HEK293 (cell line): ENCODE data around the gene IFT172.

Experiments
- CTCF ChIA-PET: fragments of 350-600 bp; formaldehyde crosslinking; extraction: SDS; loops from one replicate; lab custom pipeline; 2021; ENCODE audit warnings: antibody characterized with exemption; lab: Yijun Ruan, JAX
- POLR2A ChIA-PET: fragments of 300-600 bp; formaldehyde crosslinking; extraction: SDS; loops from one replicate; lab custom pipeline; 2020; ENCODE audit warnings: antibody characterized with exemption, inconsistent platforms; lab: Yijun Ruan, JAX
- H3K27ac ChIP-seq: fragments of 200-500 bp; sonication (Bioruptor generic); 2 replicates; pipeline ENCODE4 v1.5.1; 2014; ENCODE audit warnings: low read depth, low read length, control low read depth, inconsistent platforms; ENCODE audit errors: extremely low read depth
- H3K36me3 ChIP-seq, 2 experiments: fragments of 200-500 bp in 1 of 2; sonication (Bioruptor generic) in 1 of 2; 1 replicate in 1 of 2; 2 replicates in 1 of 2; pipeline ENCODE4 v1.5.1; 2014 to 2017; ENCODE audit warnings: inconsistent platforms in 2 of 2, low read length in 2 of 2; ENCODE audit not compliant: control insufficient read depth in 2 of 2, insufficient read depth in 1 of 2
- H3K4me1 ChIP-seq: fragments of 200-500 bp; sonication (Bioruptor generic); 2 replicates; pipeline ENCODE4 v1.5.1; 2014; ENCODE audit warnings: mild to moderate bottlenecking, low read length, inconsistent platforms; ENCODE audit not compliant: control insufficient read depth, insufficient read depth
- H3K4me3 ChIP-seq: 2 replicates; pipeline ENCODE4 v1.5.1; 2011; ENCODE audit warnings: low read depth, mild to moderate bottlenecking, control low read depth, low read length, moderate library complexity
- H3K9me3 ChIP-seq: fragments of 200-500 bp; sonication (Bioruptor generic); 2 replicates; pipeline ENCODE4 v1.5.1; 2014; ENCODE audit warnings: low read depth, low read length, inconsistent platforms; ENCODE audit not compliant: control insufficient read depth, insufficient read depth
- AEBP2 ChIP-seq: fragments of 450-650 bp; formaldehyde crosslinking; IDR thresholded peaks from 2 replicates; pipeline ENCODE4 v1.5.1; 2016; ENCODE audit warnings: missing biosample characterization, missing genetic modification characterization, borderline replicate concordance
- GLI2 ChIP-seq: fragments of 450-650 bp; formaldehyde crosslinking; IDR thresholded peaks from 2 replicates; pipeline ENCODE4; 2017; ENCODE audit warnings: missing biosample characterization, missing genetic modification characterization, low read depth, borderline replicate concordance
- IKZF3 ChIP-seq: fragments of 450-650 bp; IDR thresholded peaks from 2 replicates; pipeline ENCODE4 v1.5.0; 2018; ENCODE audit warnings: missing biosample characterization, mild to moderate bottlenecking, missing genetic modification characterization, moderate library complexity
- RBAK ChIP-seq: fragments of 450-650 bp; formaldehyde crosslinking; IDR thresholded peaks from 2 replicates; pipeline ENCODE4 v1.5.1; 2016; ENCODE audit warnings: missing biosample characterization, missing genetic modification characterization
- REPIN1 ChIP-seq: fragments of 450-650 bp; formaldehyde crosslinking; IDR thresholded peaks from 2 replicates; pipeline ENCODE4 v1.5.1; 2017; ENCODE audit warnings: missing biosample characterization, missing genetic modification characterization, low read depth
- ZBTB1 ChIP-seq: fragments of 450-650 bp; formaldehyde crosslinking; IDR thresholded peaks from 2 replicates; pipeline ENCODE4 v1.5.1; 2016; ENCODE audit warnings: missing biosample characterization, missing genetic modification characterization
- ZBTB48 ChIP-seq: fragments of 450-650 bp; formaldehyde crosslinking; IDR thresholded peaks from 2 replicates; pipeline ENCODE4 v1.5.1; 2016; ENCODE audit warnings: missing biosample characterization, missing genetic modification characterization
- ZBTB7A ChIP-seq: fragments of 450-650 bp; formaldehyde crosslinking; IDR thresholded peaks from 2 replicates; pipeline ENCODE4 v1.5.1; 2016; ENCODE audit warnings: low read depth, missing biosample characterization, missing genetic modification characterization
- ZFP37 ChIP-seq: fragments of 450-650 bp; formaldehyde crosslinking; IDR thresholded peaks from 2 replicates; pipeline ENCODE4 v1.5.1; 2016; ENCODE audit warnings: missing biosample characterization, missing genetic modification characterization
- ZNF146 ChIP-seq: fragments of 450-650 bp; formaldehyde crosslinking; IDR thresholded peaks from 2 replicates; pipeline ENCODE4 v1.5.1; 2016; ENCODE audit warnings: missing biosample characterization, missing genetic modification characterization
- ZNF175 ChIP-seq: fragments of 450-650 bp; formaldehyde crosslinking; IDR thresholded peaks from 2 replicates; pipeline ENCODE4 v1.5.1; 2016; ENCODE audit warnings: missing biosample characterization, missing genetic modification characterization
- ZNF184 ChIP-seq: fragments of 450-650 bp; IDR thresholded peaks from 2 replicates; pipeline ENCODE4 v1.5.1; 2018; ENCODE audit warnings: missing biosample characterization, mild to moderate bottlenecking, missing genetic modification characterization
- ZNF202 ChIP-seq: fragments of 450-650 bp; formaldehyde crosslinking; IDR thresholded peaks from 2 replicates; pipeline ENCODE4 v1.5.1; 2016; ENCODE audit warnings: missing biosample characterization, missing genetic modification characterization, borderline replicate concordance
- ZNF324 ChIP-seq: fragments of 450-650 bp; formaldehyde crosslinking; IDR thresholded peaks from 2 replicates; pipeline ENCODE4 v1.5.1; 2016; ENCODE audit warnings: missing biosample characterization, missing genetic modification characterization
- ZNF341 ChIP-seq: fragments of 450-650 bp; formaldehyde crosslinking; IDR thresholded peaks from 2 replicates; pipeline ENCODE4; 2016; ENCODE audit warnings: low read depth, missing biosample characterization, missing genetic modification characterization
- ZNF433 ChIP-seq: fragments of 450-650 bp; formaldehyde crosslinking; IDR thresholded peaks from 2 replicates; pipeline ENCODE4 v1.5.1; 2016; ENCODE audit warnings: missing biosample characterization, missing genetic modification characterization, low read depth
- ZNF449 ChIP-seq: fragments of 450-650 bp; formaldehyde crosslinking; IDR thresholded peaks from 2 replicates; pipeline ENCODE4 v1.5.1; 2017; ENCODE audit warnings: missing biosample characterization, mild to moderate bottlenecking, missing genetic modification characterization, moderate library complexity
- ZNF501 ChIP-seq: fragments of 450-650 bp; formaldehyde crosslinking; IDR thresholded peaks from 2 replicates; pipeline ENCODE4 v1.5.1; 2016; ENCODE audit warnings: missing biosample characterization, missing genetic modification characterization
- ZNF513 ChIP-seq: fragments of 450-650 bp; IDR thresholded peaks from 2 replicates; pipeline ENCODE4 v1.5.1; 2018; ENCODE audit warnings: missing biosample characterization, missing genetic modification characterization
- ZNF514 ChIP-seq: fragments of 450-650 bp; formaldehyde crosslinking; IDR thresholded peaks from 2 replicates; pipeline ENCODE4 v1.5.1; 2016; ENCODE audit warnings: missing biosample characterization, missing genetic modification characterization
- ZNF670 ChIP-seq: fragments of 450-650 bp; formaldehyde crosslinking; IDR thresholded peaks from 2 replicates; pipeline ENCODE4 v1.5.1; 2016; ENCODE audit warnings: missing biosample characterization, missing genetic modification characterization, low read depth
- ZNF768 ChIP-seq: fragments of 450-650 bp; formaldehyde crosslinking; IDR thresholded peaks from 2 replicates; pipeline ENCODE4 v1.5.1; 2018; ENCODE audit warnings: missing biosample characterization, mild to moderate bottlenecking, missing genetic modification characterization
- ZNF791 ChIP-seq: fragments of 450-650 bp; formaldehyde crosslinking; IDR thresholded peaks from 2 replicates; pipeline ENCODE4 v1.5.1; 2016; ENCODE audit warnings: missing biosample characterization, missing genetic modification characterization
- ZSCAN18 ChIP-seq: fragments of 450-650 bp; formaldehyde crosslinking; IDR thresholded peaks from 2 replicates; pipeline ENCODE4 v1.5.1; 2016; ENCODE audit warnings: missing biosample characterization, missing genetic modification characterization
- TF ChIP-seq, protein P1 (sequence below): fragments of 450-650 bp; formaldehyde crosslinking; IDR thresholded peaks from 2 replicates; pipeline ENCODE4 v1.5.1; 2016; ENCODE audit warnings: missing biosample characterization, missing genetic modification characterization
- TF ChIP-seq, protein P2 (sequence below): fragments of 450-650 bp; formaldehyde crosslinking; IDR thresholded peaks from 2 replicates; pipeline ENCODE4 v1.5.1; 2016; ENCODE audit warnings: missing biosample characterization, missing genetic modification characterization
- TF ChIP-seq, protein P3 (sequence below): fragments of 450-650 bp; formaldehyde crosslinking; IDR thresholded peaks from 2 replicates; pipeline ENCODE4 v1.5.1; 2016; ENCODE audit warnings: missing biosample characterization, missing genetic modification characterization

Gene IFT172

GRCh38 chr2:27489498-27490397 lies at the start of gene IFT172:
Gene IFT172 (minus strand): TSS chr2:27489743. CDS start chr2:27489653, 90 bp downstream.
- Histone ChIP-seq H3K36me3 (peaks cover 0 to 9% of the 10 kb centered on the region in 2 experiments; a peak in 2 of 3 replicates), H3K27ac (peak within 1 kb of the TSS; percentile 61), H3K9me3 (no peaks in the 10 kb centered on the region), H3K4me1 (peaks cover 5% of the 10 kb centered on the region; the same call in 1 of the 2 replicates), H3K4me3 (peak within 1 kb of the TSS; percentile 66)
- CTCF ChIA-PET, result interaction anchor here (1.0 to 1.5 kb wide), 2 partner anchors 193 to 194 kb away, joined by 3 to 4 read pairs; no protein-coding TSS in a partner anchor
- POLR2A ChIA-PET, result interaction anchor here (0.9 kb wide), 1 partner anchor 80 kb away, joined by 3 read pairs; the partner anchor contains the start of gene PPM1G
- no peak for TF ChIP-seq ZNF670
- no peak for TF ChIP-seq ZBTB1 (tag by site-specific recombination)
- no peak for TF ChIP-seq ZBTB48
- no peak for TF ChIP-seq ZNF146 (tag by site-specific recombination)
- no peak for TF ChIP-seq ZNF514 (tag by site-specific recombination)
- TF ChIP-seq GLI2, result no peak
- no peak for TF ChIP-seq ZFP37 (tag by site-specific recombination)
- no peak for TF ChIP-seq IKZF3 (tag by site-specific recombination)
- TF ChIP-seq ZNF513, result no peak
- no peak for TF ChIP-seq AEBP2
- no peak for TF ChIP-seq ZNF433 (tag by site-specific recombination)
- TF ChIP-seq RBAK (tag by site-specific recombination), result no peak
- no peak for TF ChIP-seq ZNF184 (tag by site-specific recombination)
- TF ChIP-seq ZNF791 (tag by site-specific recombination), result no peak
- TF ChIP-seq ZSCAN18 (tag by site-specific recombination), result no peak
- TF ChIP-seq ZNF449 (tag by site-specific recombination), result no peak
- no peak for TF ChIP-seq ZNF324
- TF ChIP-seq, protein P1, sequence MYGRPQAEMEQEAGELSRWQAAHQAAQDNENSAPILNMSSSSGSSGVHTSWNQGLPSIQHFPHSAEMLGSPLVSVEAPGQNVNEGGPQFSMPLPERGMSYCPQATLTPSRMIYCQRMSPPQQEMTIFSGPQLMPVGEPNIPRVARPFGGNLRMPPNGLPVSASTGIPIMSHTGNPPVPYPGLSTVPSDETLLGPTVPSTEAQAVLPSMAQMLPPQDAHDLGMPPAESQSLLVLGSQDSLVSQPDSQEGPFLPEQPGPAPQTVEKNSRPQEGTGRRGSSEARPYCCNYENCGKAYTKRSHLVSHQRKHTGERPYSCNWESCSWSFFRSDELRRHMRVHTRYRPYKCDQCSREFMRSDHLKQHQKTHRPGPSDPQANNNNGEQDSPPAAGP (tag by site-specific recombination), result 0 out of 2 replicates have a peak, but pooled peaks have one; percentile 31
- TF ChIP-seq REPIN1 (tag by site-specific recombination), result no peak
- TF ChIP-seq, protein P2, sequence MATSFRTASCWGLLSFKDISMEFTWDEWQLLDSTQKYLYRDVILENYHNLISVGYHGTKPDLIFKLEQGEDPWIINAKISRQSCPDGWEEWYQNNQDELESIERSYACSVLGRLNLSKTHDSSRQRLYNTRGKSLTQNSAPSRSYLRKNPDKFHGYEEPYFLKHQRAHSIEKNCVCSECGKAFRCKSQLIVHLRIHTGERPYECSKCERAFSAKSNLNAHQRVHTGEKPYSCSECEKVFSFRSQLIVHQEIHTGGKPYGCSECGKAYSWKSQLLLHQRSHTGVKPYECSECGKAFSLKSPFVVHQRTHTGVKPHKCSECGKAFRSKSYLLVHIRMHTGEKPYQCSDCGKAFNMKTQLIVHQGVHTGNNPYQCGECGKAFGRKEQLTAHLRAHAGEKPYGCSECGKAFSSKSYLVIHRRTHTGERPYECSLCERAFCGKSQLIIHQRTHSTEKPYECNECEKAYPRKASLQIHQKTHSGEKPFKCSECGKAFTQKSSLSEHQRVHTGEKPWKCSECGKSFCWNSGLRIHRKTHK, result no peak
- TF ChIP-seq ZNF768, result no peak
- TF ChIP-seq ZNF501 (tag by site-specific recombination), result no peak
- no peak for TF ChIP-seq ZBTB7A (tag by site-specific recombination)
- no peak for TF ChIP-seq ZNF175
- TF ChIP-seq, protein P3, sequence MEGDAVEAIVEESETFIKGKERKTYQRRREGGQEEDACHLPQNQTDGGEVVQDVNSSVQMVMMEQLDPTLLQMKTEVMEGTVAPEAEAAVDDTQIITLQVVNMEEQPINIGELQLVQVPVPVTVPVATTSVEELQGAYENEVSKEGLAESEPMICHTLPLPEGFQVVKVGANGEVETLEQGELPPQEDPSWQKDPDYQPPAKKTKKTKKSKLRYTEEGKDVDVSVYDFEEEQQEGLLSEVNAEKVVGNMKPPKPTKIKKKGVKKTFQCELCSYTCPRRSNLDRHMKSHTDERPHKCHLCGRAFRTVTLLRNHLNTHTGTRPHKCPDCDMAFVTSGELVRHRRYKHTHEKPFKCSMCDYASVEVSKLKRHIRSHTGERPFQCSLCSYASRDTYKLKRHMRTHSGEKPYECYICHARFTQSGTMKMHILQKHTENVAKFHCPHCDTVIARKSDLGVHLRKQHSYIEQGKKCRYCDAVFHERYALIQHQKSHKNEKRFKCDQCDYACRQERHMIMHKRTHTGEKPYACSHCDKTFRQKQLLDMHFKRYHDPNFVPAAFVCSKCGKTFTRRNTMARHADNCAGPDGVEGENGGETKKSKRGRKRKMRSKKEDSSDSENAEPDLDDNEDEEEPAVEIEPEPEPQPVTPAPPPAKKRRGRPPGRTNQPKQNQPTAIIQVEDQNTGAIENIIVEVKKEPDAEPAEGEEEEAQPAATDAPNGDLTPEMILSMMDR, result no peak
- TF ChIP-seq ZNF341, result peak; percentile 59
- no peak for TF ChIP-seq ZNF202
